SK-N-SH treated with all-trans-retinoic acid at 6 μM for 48 hours (cell line): Measurements from ENCODE around the gene HMGN1.

ENCODE experiments used
- ATAC-seq: fragments of 200-7000 bp; cut with Tn5 transposase; 3 replicates; pipeline ENCODE4 v1.9.1; 2020; ENCODE audit warnings: mild to moderate bottlenecking, moderate library complexity
- BACH2 ChIP-seq: fragments of 250-450 bp; sonication (Bioruptor Pico); IDR thresholded peaks from 2 replicates; pipeline ENCODE4 v1.9.0; 2021; ENCODE audit warnings: mild to moderate bottlenecking, borderline replicate concordance
- CREB5 ChIP-seq: fragments of 250-450 bp; sonication (Bioruptor Pico); IDR thresholded peaks from 2 replicates; pipeline ENCODE4 v1.5.1; 2020; ENCODE audit warnings: low read depth, mild to moderate bottlenecking, moderate library complexity
- CSDC2 ChIP-seq: fragments of 250-450 bp; sonication (Bioruptor Pico); IDR thresholded peaks from 2 replicates; pipeline ENCODE4 v1.5.0; 2020; ENCODE audit warnings: mild to moderate bottlenecking, moderate library complexity
- CSRNP3 ChIP-seq: fragments of 250-450 bp; sonication (Bioruptor Pico); IDR thresholded peaks from 2 replicates; pipeline ENCODE4 v1.5.1; 2021; ENCODE audit warnings: mild to moderate bottlenecking, moderate library complexity
- ESRRG ChIP-seq: fragments of 250-450 bp; sonication (Bioruptor Pico); IDR thresholded peaks from 2 replicates; pipeline ENCODE4 v1.6.1; 2021; ENCODE audit warnings: mild to moderate bottlenecking
- GLIS3 ChIP-seq: fragments of 250-450 bp; sonication (Bioruptor Pico); IDR thresholded peaks from 2 replicates; pipeline ENCODE4 v1.5.0; 2020; ENCODE audit warnings: mild to moderate bottlenecking, moderate library complexity
- ISL1 ChIP-seq: fragments of 250-450 bp; sonication (Bioruptor Pico); IDR thresholded peaks from 2 replicates; pipeline ENCODE4 v2.1.2; 2022; ENCODE audit warnings: mild to moderate bottlenecking, moderate library complexity
- OSR1 ChIP-seq: fragments of 250-450 bp; sonication (Bioruptor Pico); IDR thresholded peaks from 2 replicates; pipeline ENCODE4 v1.8.0; 2022; ENCODE audit warnings: moderate library complexity, mild to moderate bottlenecking, inconsistent platforms
- PATZ1 ChIP-seq: fragments of 250-450 bp; sonication (Bioruptor Pico); IDR thresholded peaks from 2 replicates; pipeline ENCODE4 v1.8.0; 2020; ENCODE audit warnings: mild to moderate bottlenecking, moderate library complexity, borderline replicate concordance
- PPARA ChIP-seq: fragments of 250-450 bp; sonication (Bioruptor Pico); IDR thresholded peaks from 2 replicates; pipeline ENCODE4 v1.5.0; 2020; ENCODE audit warnings: mild to moderate bottlenecking, borderline replicate concordance
- RARB ChIP-seq: fragments of 250-450 bp; sonication (Bioruptor Pico); IDR thresholded peaks from 2 replicates; pipeline ENCODE4 v1.8.0; 2021; ENCODE audit warnings: mild to moderate bottlenecking, moderate library complexity
- TCF4 ChIP-seq: fragments of 250-450 bp; sonication (Bioruptor Pico); IDR thresholded peaks from 2 replicates; pipeline ENCODE4 v1.8.0; 2021; ENCODE audit warnings: mild to moderate bottlenecking, moderate library complexity, borderline replicate concordance
- TOX ChIP-seq: fragments of 250-450 bp; sonication (Bioruptor Pico); IDR thresholded peaks from 2 replicates; pipeline ENCODE4 v1.8.0; 2021; ENCODE audit warnings: mild to moderate bottlenecking, moderate library complexity, borderline replicate concordance
- TSHZ2 ChIP-seq: fragments of 250-450 bp; sonication (Bioruptor Pico); IDR thresholded peaks from 2 replicates; pipeline ENCODE4 v1.5.0; 2020; ENCODE audit warnings: mild to moderate bottlenecking, moderate library complexity
- ZC3H10 ChIP-seq: fragments of 250-450 bp; sonication (Bioruptor Pico); IDR thresholded peaks from 2 replicates; pipeline ENCODE4 v1.5.1; 2021; ENCODE audit warnings: mild to moderate bottlenecking, moderate library complexity
- ZFP3 ChIP-seq: fragments of 250-450 bp; sonication (Bioruptor Pico); IDR thresholded peaks from 2 replicates; pipeline ENCODE4 v1.5.0; 2020; ENCODE audit warnings: mild to moderate bottlenecking, moderate library complexity
- ZFP30 ChIP-seq: fragments of 450-650 bp; formaldehyde crosslinking; IDR thresholded peaks from 2 replicates; pipeline ENCODE4 v1.5.0; 2022; ENCODE audit warnings: mild to moderate bottlenecking, moderate library complexity
- ZNF70 ChIP-seq: fragments of 450-650 bp; formaldehyde crosslinking; IDR thresholded peaks from 2 replicates; pipeline ENCODE4 v1.5.0; 2020; ENCODE audit warnings: mild to moderate bottlenecking, moderate library complexity
- ZNF8 ChIP-seq: fragments of 450-650 bp; formaldehyde crosslinking; IDR thresholded peaks from 2 replicates; pipeline ENCODE4 v1.5.0; 2020; ENCODE audit warnings: mild to moderate bottlenecking, moderate library complexity
- TF ChIP-seq, protein P1 (sequence below): fragments of 250-450 bp; sonication (Bioruptor Pico); IDR thresholded peaks from 2 replicates; pipeline ENCODE4 v1.8.0; 2021; ENCODE audit warnings: low read depth, mild to moderate bottlenecking, moderate library complexity, borderline replicate concordance

HMGN1 gene

GRCh38 chr21:39326607-39327307 is 22.1 kb downstream of the HMGN1 start:
- ATAC-seq, result no peak
- TF ChIP-seq ZNF8 (CRISPR knock-in tag), result no peak
- no peak for TF ChIP-seq ZNF70 (CRISPR knock-in tag)
- no peak for TF ChIP-seq PPARA (CRISPR knock-in tag)
- TF ChIP-seq RARB, result no peak
- TF ChIP-seq PATZ1 (CRISPR knock-in tag), result no peak
- no peak for TF ChIP-seq ZC3H10 (CRISPR knock-in tag)
- TF ChIP-seq CSDC2 (CRISPR knock-in tag), result no peak
- TF ChIP-seq ESRRG (CRISPR knock-in tag), result no peak

DNA sequence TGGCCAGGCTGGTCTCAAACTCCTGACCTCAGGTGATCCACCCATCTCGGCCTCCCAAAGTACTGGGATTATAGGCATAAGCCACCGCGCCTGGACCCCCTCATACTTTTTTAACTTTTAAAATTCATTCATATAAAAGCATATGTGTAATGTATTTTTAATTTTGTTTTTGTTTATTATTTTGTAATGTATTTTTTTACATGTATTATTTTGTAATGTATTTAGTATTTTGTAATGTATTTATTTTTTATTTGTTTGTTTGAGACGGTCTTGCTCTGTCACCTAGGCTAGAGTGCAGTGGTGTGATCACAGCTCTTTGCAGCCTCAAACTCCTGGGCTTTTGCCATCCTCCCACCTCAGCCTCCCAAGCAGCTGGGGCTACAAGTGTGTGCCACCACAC is 23.4 kb downstream of the HMGN1 start:
- ATAC-seq, result no peak
- no peak for TF ChIP-seq CSDC2 (CRISPR knock-in tag)
- no peak for TF ChIP-seq ZC3H10 (CRISPR knock-in tag)
- TF ChIP-seq TSHZ2 (CRISPR knock-in tag), result no peak
- TF ChIP-seq ZFP30 (CRISPR knock-in tag), result no peak
- TF ChIP-seq TOX, result no peak
- TF ChIP-seq ISL1 (CRISPR knock-in tag), result no peak
- no peak for TF ChIP-seq TCF4 (CRISPR knock-in tag)
- TF ChIP-seq ZFP3 (CRISPR knock-in tag), result no peak
- no peak for TF ChIP-seq CREB5 (CRISPR knock-in tag)
- TF ChIP-seq RARB, result no peak
- no peak for TF ChIP-seq CSRNP3
- TF ChIP-seq OSR1 (CRISPR knock-in tag), result no peak

- no peak for ATAC-seq
- TF ChIP-seq CREB5 (CRISPR knock-in tag) (no peak), CSRNP3 (no peak), OSR1 (CRISPR knock-in tag) (no peak), BACH2 (CRISPR knock-in tag) (no peak), ZNF70 (CRISPR knock-in tag) (no peak), GLIS3 (CRISPR knock-in tag) (no peak), PATZ1 (CRISPR knock-in tag) (no peak), TCF4 (CRISPR knock-in tag) (no peak), TSHZ2 (CRISPR knock-in tag) (no peak)
- TF ChIP-seq, protein P1, sequence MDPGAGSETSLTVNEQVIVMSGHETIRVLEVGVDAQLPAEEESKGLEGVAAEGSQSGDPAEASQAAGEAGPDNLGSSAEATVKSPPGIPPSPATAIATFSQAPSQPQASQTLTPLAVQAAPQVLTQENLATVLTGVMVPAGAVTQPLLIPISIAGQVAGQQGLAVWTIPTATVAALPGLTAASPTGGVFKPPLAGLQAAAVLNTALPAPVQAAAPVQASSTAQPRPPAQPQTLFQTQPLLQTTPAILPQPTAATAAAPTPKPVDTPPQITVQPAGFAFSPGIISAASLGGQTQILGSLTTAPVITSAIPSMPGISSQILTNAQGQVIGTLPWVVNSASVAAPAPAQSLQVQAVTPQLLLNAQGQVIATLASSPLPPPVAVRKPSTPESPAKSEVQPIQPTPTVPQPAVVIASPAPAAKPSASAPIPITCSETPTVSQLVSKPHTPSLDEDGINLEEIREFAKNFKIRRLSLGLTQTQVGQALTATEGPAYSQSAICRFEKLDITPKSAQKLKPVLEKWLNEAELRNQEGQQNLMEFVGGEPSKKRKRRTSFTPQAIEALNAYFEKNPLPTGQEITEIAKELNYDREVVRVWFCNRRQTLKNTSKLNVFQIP (CRISPR knock-in tag), result no peak
Measured at GRCh38 chr21:39321424-39321823, 27.5 kb downstream of the HMGN1 start.
